ENCODE measurements around the gene AKR1D1.
"Not testable (repeated sequence)": the region's sequence is repeated elsewhere in the genome, so short reads cannot be mapped to it uniquely, and the experiment has no call there.

The AKR1D1 gene

DNA sequence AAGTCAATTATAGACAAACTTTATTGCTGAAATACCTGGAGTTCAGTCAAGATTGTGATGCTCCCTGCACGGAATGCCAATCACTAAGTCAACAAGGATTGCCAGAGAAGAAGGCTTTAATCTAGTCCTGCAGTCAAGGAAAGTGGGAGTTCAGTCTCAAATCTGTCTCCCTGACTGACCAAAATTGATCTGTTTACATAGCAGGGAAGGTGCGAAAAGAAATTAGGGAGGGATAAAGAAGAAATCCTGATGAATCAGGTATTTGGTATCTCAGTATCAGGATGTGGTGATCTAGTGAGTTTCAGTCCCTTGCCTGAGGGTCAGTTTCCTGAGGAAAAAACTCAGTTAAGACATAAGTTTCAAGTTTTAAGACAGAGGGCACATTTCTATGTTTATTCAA, 2.1 kb upstream of the AKR1D1 start:
- no peak for DNase-seq

GRCh38 chr7:138074540-138074939, 1.7 kb upstream of the AKR1D1 start:
- ATAC-seq, result no peak
- no peak for DNase-seq

More for the DNA sequence above, 2.1 kb upstream of the AKR1D1 start:
- no peak for ATAC-seq

DNA sequence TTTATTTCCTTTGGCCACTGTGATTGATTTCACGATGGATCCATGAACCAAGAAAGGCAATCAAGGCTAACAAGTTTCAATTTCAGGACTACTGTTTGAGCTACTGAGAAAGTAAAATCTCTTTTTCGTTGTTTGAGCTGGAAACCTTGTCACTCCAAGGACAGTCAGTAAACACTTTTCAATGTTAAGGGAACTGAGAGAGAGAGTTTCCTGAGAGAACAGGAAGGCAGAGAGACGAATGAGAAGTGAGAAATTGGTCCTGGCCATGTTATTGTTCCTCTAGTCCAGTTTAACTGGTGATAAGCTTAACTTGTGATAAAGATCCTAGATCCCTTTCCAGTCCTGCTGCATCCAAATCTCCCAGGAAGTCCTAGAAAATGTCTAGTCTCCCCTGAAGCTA, 909 bp upstream of the AKR1D1 start:
- DNase-seq (no peak), ATAC-seq (no peak)

DNA sequence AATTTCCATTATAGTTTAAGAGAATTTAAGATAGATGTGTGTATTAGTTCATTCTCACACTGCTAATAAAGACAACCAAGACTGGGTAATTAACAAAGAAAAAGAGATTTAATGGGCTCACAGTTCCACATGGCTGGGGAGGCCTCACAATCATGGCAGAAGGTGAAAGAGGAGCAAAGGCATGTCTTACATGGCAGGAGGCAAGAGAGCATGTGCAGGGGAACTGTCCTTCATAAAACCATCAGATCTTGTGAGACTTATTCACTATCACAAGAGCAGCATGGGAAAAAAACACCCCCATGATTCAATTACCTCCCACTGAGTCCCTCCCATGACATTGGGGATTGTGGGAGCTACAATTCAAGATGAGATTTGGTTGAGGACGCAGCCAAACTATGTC, 473 bp upstream of the AKR1D1 start:
- not testable (repeated sequence) for ATAC-seq, DNase-seq

DNA sequence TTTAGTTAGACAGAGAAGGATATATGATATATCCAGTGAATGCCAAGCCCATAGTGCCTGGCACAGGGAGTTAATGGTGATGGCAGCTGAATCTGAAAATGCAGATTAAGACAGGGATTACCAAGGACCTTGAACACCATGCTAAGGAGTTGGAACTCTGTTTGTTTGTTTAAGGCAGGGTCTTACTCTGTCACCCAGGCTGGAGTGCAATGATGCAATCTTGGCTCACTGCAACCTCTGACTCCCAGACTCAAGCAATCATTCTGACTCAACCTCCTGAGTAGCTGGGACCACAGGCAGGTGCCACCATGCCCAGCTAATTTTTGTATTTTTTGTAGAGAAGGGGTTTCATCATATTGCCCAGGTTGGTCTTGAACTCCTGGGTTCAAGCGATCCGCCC, 1.6 kb downstream of the AKR1D1 start:
- ATAC-seq (no peak), DNase-seq (no peak)

DNA sequence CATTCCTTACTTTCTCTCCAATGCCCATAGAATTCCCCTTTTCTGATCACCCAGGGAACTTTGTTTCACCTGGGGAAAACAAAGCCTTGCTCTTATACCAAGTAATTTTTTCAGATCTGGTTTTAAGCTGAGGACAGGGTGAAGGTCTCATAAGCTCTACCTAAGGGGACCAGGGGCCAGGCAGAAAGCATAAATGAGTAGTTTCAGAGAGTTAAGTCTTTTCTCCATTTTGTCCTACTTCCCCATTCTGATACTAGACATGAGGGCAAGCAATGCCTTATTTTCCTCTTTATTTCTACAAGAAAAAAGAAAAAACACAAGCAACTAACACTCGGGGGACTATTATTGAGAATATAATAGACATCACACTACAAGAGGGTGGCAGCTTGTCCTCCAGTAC, 2.9 kb downstream of the AKR1D1 start:
- ATAC-seq (no peak), DNase-seq (no peak)

DNA sequence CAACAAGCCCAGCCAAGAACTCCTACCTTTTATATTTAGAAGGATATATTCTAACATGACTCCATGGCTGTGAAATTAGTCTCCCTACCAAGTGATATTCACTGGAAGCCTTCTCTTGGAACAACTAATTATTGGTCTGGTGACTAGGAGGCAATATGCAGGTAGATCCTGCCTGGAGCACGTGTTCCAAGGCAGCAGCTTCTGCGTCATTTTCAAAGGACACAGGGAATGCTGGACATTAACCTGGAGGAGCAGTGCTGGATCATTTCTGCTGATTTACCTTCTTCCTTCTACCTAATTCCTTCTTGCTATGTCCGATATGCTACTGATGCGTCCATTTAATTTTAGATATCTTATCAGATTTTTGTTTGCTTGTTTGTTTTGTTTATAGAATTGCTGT, 5.6 kb downstream of the AKR1D1 start:
- ATAC-seq (no peak), DNase-seq (no peak)

DNA sequence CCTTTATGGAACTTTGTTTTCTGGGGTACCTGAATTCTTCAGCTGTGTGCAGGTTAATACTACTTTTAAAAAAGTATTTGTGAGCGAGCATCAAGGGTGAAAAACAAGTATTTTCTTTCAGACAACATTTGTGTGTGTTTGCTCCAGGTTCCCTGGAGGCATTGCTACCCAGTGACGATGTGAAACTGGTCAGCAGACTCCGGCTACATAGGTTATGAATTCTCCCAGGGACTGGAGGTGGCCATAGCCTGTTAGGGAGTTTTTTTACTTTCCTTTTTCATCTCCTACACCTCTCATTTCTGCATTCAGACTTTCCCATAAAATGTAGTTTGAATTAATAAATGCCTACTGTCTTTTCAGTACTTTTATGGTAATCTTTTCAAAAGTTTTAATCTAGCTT, 7.6 kb downstream of the AKR1D1 start:
- DNase-seq, result no peak
- ATAC-seq, result no peak

GRCh38 chr7:138086563-138087270, 10.5 kb downstream of the AKR1D1 start:
- ATAC-seq (no peak), DNase-seq (no peak)

DNA sequence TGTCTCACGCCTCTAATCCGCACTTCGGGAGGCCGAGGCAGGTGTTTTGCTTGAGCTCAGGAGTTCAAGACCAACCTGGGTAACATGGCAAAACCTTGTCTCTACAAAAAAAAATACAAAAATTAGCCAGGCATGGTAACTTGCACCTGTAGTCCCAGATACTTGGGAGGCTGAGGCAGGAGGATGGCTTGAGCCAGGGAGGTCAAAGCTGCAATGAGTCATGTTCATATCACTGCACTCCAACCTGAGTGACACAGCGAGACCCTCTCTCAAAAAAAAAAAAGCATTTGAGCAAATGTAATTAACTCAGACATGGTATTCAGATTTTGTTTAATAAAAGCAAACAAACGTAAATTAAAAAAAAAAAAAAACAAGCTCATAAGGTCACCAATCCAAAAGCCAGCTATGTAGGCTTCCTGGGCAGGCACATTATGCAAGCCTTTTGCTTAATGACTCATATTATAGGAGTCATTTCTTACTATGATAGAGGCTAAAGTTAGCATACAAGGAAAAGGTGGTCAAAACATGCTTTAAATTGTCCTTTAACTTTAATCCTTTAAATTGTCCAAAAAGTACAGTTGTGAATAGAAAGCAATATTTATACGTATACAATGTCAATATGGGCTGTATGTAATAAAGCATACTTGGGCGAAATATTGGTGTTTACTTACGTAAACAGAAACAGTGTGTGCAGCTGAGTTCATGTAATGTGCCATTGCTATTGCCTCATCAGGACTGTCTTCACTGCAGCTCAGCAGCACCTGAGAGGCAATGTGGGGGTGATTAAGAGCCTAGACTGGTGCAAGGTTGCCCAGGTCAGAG, 13.0 kb downstream of the AKR1D1 start:
- ATAC-seq (no peak), DNase-seq (no peak)

- DNase-seq (no peak), ATAC-seq (no peak)
Measured at GRCh38 chr7:138091032-138091431, 14.8 kb downstream of the AKR1D1 start.

DNA sequence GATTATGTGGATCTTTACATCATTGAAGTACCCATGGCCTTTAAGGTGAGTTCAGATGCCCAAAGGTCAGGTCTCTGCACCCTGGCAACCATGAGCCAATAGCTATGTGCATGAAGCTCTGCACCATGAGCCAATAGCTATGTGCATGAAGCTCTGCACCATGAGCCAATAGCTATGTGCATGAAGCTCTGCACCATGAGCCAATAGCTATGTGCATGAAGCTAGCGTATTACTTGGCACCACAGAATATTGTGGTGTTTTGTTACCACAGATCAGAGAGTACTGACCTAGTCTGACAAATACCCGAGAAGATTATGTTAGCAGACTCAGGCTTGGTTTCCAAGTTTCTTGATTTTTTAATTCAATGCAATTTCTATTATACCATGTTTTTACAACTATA, 15.6 kb downstream of the AKR1D1 start:
- ATAC-seq, DNase-seq: not testable (repeated sequence)

DNA sequence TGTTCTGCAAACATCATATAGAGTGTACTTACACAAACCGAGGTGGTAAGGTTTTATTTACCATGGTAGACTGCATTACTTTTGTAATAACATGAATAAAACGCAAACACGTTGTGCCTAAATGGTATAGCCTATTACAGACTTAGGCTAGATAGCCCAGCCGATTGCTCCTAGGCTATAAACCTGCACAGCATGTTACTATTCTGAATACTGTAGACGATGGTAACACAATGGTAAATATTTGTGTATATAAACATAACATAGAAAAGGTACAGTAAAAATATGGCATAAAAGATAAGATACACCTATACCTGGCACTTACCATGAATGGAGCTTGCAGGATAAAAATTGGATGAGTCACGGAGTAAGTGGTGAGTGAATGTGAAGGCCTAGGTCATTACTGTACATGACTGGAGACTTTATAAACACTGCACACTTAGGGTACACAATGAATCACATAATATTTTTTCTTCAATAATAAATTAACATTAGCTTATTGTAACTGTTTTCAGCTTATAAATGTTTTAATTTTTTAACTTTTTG, 16.3 kb downstream of the AKR1D1 start:
- DNase-seq (no peak), ATAC-seq (no peak)

DNA sequence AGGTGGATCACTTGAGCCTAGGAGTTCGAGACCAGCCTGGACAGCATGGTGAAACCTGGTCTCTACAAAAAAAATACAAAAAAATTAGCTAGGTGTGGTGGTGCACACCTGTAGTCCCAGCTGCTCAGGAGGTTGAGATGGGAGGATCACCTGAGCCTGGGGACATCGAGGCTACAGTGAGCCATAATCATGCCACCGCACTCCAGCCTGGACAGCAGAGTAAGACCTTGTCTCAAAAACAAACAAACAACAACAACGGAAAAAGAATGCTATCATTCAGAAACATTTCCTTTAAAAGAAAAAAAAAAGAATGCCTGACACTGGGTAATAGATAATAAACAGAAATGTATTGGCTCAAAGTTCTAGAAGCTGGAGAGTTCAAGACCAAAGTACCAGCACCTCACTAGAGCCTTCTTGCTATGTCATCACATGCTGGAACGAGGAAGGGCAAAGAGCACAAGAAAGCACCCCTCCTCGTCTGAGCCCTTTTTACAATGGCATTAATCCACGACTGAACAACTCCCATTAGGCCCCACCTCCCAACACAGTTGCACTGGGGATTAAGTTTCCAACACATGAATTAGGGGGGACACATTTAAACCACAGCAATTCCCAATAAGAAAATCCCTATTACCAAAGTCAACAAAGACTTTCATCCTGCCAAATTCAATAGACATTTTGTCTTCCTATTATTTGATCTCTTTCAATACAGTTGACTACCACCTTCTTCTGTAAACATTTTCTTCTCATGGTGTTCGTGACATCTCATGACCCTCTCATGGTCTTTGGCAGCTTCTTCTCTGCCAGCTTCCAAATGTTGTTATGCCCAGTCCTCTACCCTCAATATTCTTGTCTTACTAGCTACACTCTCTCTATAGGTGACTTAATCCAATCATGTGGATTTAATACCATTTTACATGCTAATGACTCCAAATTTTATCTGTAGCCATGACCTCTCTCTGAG, 20.0 kb downstream of the AKR1D1 start:
- DNase-seq, result no peak
- ATAC-seq, result no peak

GRCh38 chr7:138097064-138097741, 20.9 kb downstream of the AKR1D1 start:
- no peak for DNase-seq

DNA sequence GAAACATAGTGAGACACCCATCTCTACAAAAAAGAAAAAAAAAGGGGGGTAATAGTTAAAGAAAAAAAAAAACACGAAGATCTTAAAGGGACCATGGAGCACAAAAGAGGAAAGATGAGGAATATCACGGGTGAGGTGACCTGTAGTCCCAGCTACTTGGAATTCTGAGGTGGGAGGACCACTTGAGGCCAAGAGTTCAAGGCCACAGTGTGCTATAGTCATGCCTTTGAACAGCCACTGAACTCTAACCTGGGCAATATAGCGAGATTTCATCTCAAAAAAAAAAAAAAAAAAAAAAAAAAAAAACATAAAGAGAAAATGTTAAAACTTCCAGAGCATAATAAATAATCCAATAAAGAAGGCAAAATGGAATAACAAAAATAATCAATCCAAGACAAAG, 23.6 kb downstream of the AKR1D1 start:
- no peak for DNase-seq
- ATAC-seq, result no peak

More at GRCh38 chr7:138097064-138097741, 20.9 kb downstream of the AKR1D1 start:
- peak; percentile 23 for ATAC-seq

- DNase-seq (no peak), ATAC-seq (no peak)
Measured at GRCh38 chr7:138105221-138105620, 29.0 kb downstream of the AKR1D1 start.

GRCh38 chr7:138115047-138115446, 38.8 kb downstream of the AKR1D1 start:
- DNase-seq (no peak), ATAC-seq (no peak)

DNA sequence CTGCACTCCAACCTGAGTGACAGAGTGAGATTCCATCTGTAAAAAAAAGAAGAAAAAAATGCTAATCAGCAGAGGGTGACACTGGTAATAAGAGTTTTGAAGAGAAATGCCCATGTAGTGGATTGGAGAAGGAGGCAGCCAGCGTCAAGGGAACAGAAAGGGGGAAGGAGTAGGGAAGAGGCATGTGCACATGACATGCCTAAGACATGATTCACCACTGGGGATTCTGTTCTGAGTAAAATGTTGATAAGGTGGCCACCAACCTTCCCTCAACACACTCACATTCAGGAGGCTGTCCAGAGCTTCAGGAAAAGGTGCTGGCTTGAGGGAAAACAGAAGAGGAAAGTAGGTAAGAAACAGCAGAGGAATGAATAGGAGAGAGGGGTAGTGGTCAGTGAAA, 39.9 kb downstream of the AKR1D1 start:
- ATAC-seq, result no peak
- DNase-seq, result no peak

DNA sequence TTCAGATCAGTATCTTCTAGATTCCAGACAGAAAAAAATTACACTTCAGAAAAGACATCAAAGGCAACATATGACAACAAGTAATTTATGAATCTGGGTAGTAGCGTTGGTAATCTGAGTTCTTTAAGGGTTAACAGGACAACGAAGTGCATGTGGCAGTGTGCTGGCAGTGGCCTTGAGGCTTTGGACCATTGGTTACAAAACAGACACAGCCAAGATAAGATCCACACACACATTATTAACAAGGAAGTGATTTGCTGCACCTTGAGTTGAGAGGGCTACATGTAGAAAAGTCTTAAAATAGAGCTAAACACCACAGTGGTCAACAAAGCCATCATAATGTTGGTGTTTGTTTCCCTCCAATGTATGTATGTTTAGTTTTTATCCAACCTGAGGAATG, 40.6 kb downstream of the AKR1D1 start:
- DNase-seq, result no peak
- ATAC-seq, result no peak

- DNase-seq (no peak), ATAC-seq (no peak)
Measured at GRCh38 chr7:138120140-138120827, 44.0 kb downstream of the AKR1D1 start.
